CD4-positive, alpha-beta T cell treated with Interleukin-17A for 1 hour (primary cell): ENCODE results near the gene PTPRN2.

ENCODE experiments used
- DNase-seq: peaks from one replicate; pipeline ENCODE4 v3.0.0-alpha.2; 2020

Gene PTPRN2

DNA sequence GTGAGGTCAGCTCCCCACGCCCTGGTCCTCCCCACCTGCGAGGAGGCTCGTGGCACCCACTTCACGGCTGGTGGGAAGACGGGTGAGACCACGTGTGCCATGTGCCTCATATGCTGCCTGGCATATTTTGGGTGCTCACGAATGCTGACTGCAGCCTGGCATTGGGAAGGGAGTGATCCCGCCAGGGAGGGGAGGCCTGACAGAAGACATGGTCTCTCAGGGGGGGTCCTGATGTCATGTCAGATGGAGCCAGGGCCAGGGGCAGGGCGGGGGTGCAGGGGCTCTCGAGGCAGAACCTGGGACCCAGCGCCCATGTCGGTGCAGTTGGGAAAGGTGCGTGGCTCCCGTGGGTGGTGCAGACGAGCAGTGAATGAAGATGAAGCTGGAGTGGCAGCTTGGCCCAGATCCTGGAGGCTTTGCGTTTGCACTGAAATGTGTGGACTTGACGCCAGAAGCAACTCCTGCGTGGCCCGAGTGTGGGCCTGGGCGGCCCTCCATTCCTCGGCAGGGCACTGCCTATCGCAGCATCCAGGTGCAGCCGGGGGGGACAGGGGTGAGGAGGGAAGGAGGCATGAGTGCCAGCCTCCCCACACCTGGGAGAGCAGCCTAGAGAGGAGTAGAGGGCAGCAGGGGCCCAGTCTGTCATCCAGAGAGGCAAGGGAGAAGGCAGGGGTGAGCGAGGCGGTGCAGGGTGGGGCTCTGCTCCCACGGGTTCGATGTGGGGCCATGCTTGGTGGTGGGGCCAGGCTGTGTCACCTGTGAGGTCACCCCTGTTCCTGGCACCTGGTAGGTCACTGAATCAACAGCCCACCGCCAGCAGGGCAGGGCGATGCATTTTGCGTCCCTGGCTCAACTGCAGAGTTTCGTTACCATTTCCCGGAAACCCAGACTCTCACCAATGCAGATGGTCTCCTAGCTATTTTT lies 865.2 kb downstream of the PTPRN2 start:
- no peak for DNase-seq

DNA sequence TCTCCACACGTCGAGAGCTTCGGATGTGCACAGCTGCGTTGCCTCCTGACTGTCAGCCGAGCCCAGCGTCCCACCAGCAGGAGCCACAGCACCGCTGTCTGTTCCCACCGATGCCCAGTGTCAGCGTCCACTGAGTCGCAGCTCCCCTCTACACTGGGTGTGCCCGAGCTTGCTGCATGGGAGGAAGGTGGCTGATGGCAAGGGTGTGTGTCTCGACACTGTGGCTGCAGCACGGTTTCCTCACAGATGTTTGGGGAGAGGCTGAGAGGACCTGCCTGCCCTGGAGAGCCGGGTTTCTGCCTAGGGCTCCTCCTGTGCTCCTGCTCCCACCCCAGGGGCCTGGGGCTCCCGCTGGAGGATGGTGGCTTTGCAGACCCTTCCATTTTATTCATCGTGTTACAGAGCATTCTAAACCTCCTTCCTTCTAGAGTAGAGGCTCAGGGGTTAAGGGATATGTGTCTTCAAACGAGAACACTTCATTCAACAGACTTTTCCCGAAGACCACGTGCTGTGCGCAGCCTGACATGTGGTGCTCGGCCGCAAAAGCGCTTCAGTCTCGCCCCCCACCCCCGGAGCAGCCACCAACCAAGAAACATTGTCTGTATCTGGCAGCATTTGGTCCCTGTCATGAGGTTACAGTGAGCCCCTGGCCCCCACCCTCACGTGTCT lies 866.0 kb downstream of the PTPRN2 start:
- no peak for DNase-seq

DNA sequence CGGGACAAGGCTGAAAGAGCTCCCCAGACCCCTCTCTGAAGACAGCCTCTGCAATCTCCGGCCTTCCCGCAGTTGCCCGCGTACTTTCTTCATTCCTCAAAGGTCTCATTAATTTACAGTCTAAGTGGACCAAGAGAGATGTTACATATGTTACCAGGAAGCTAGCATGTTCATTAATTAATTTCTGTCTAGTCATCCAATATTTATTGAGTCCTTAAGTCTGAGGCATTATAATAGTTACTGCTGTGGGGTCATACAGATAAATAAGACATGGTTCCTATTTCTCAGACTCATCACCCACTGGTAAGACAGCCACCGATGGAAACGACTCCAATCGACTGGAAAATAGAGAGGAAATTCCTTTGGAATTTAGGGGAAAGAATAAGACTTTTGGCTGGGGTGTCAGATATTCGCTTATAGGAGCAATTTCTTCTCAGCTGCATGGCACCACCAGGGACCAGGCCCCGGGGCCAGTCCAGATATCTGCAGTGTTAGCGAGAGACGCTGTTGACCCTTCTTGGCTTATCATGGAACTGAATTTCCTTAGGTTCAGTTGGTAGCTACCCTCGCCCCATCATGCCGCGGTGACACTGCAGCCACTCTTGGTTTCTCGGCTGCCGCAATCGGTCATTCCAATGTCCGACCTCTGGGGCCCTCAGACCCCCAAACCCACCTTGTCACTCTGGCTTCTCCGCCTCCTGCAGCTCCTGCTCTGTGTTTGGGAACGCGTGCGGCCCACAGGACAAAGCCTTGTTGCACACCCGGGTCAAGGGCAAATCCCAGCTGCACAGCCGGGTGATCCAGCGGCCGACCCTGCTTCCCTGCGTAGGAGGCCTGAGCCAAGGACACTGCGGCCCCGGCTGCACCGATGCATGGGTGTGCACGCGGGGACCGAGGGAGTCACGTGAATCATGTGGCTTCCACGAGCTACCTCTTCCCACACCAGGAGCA lies 867.6 kb downstream of the PTPRN2 start:
- no peak for DNase-seq

DNA sequence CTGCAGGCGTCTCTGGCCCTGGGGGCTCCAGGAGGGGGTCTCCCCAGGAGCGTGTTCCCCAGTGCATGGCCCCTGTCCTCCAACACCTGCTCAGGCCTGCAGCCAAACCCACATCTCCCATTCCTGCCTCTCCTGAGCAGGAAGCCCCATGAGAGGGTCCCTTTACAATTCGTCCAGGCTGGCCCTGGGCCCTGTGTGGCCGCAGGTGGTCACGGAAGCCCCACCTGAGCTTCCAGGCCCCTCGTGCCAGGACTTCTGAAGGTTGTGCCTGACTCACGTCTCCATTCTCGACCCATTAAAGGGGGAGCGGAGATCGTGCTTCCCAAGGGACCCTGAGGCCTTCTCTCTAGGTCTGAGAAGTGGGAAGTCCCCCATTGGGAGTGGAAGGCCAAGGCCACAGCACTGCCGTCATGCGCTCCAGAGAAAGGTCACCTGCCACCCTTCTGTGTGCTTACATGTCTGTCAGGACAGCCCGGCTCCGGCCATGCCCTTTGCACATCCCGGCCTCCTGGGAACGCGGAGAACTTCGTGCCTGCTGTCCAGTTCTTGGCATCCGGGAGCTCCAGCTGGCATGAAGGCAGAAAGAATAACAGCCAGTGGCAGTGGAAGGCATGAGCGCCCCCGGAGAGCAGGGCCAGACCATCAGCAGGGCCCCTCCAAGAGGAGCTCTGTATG lies 868.5 kb downstream of the PTPRN2 start:
- no peak for DNase-seq

DNA sequence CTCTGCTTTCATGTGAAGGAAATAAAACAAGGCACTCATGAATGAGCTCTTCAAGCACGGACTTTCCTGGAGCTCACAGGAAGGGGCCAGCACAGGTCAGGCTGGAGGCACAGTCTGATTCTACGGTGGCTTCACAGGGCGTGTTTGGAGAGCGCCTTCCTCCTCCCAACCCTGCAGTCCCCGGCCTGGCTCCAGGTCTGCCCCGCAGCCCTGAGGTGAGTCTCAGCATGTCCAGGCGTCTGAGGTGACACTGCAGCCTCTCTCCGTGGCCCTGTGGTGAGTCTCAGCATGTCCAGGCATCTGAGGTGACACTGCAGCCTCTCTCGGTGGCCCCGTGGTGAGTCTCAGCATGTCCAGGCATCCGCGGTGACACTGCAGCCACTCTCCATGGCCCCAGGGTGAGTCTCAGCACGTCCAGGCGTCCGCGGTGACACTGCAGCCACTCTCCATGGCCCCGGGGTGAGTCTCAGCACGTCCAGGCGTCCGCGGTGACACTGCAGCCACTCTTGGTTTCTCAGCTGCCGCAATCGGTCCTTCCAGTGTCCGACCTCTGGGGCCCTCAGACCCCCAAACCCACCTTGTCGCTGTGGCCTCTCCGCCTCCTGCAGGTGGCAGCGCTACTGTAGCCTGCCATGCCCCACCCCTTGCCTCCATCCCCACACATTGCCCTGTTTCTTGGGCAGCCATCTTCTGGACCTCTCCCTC lies 869.2 kb downstream of the PTPRN2 start:
- no peak for DNase-seq

DNA sequence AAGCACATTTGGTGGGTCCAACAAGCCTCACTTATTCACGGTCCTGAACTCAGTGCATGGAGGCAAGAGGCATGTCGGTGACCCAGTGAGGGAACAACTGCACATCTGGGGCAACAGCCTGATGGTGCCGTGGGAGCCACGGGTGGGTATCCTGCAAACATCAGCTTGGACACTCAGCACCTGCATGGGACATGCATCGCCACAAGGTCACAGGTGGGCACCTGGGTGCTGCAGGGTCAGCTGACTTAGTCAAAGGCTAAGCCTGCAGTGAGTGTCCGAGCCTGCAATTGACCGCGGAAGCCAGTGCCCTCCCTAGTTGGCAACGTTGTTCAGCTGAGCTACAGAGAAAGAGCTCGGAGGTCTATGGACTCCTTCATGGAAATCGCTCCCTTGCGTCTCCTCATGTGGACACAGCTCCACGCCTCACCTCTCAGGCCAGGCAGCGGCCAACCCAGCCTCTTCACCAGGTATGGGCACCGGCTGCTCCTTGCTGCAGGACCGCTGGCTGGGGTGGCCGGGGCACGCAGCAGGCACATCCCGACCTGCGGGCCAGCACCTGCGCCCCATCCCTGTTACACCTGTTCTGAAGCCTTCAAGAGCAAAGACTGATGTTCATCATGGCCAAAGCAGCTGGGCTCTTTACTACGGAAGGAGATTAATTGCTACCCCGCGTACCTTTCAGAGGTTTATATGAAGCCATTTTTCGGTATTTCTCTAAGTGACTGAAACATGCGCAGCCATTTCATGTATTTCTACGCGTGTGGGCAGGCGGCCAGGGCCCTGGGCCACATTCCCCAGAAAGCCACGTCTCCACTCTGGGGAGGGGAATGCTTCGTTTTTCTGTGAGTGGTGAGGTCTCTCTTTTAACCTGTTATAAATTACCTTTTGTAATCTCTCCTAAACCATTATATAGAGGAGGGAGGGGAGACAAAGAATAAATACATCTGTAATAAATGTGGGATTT lies 870.1 kb downstream of the PTPRN2 start:
- no peak for DNase-seq

DNA sequence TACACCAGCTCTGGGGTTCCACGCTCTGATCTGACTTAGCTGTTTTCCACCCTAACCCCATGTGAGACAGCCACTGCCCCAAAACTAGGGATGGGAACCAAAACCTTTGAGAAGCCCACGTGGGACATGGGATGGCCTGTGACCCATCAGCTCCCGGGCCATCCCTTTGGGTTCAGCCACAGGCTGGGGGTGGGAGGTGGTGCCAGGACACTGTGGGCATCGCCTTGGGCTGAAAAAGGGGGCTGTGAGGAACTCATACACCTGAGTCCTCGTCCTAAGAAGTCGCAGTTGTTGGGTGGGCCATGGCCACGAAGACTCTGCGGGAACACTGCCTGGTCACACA lies 871.7 kb downstream of the PTPRN2 start:
- DNase-seq: no peak

DNA sequence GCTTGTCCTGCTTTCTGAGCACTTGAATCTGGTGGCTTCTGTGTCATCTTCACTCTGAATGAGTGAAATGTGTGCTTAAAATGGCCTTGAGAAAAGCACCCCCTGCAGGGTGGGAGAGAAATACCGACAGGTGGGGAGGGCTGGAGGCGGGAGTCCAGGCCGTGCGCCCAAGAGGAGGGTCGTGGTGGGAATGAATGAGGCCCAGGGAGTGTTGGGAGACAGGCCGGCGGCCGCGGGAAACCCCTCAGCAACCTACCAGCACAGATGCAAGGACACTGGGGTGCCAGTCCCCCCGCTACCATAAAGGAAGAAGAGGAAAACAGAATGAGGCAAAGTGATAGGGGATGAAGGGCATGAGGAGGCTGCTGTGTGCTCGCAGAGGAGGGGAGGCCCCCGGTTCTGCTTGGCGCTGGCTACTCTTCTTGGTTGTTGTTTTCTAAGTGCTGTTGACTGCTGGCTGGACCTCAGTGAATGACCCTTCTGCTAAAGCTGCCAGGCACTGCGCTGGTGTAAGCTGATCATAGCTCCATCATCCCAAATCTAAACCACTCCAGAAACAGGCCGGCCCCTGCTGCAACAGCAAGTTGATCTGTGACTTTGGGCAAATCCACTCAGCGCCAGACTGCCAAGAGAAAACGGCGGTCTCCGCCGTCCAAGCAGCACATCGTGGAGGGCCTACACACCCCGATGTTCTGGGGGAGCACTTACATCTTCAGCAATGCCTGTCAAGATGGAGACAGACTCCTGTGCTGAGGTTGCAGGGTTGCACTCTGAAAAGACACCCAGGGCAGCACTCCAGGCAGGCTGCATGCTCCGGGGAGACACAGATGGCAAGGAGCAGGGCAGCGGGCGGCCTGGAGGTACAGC lies 872.3 kb downstream of the PTPRN2 start:
- DNase-seq: no peak

DNA sequence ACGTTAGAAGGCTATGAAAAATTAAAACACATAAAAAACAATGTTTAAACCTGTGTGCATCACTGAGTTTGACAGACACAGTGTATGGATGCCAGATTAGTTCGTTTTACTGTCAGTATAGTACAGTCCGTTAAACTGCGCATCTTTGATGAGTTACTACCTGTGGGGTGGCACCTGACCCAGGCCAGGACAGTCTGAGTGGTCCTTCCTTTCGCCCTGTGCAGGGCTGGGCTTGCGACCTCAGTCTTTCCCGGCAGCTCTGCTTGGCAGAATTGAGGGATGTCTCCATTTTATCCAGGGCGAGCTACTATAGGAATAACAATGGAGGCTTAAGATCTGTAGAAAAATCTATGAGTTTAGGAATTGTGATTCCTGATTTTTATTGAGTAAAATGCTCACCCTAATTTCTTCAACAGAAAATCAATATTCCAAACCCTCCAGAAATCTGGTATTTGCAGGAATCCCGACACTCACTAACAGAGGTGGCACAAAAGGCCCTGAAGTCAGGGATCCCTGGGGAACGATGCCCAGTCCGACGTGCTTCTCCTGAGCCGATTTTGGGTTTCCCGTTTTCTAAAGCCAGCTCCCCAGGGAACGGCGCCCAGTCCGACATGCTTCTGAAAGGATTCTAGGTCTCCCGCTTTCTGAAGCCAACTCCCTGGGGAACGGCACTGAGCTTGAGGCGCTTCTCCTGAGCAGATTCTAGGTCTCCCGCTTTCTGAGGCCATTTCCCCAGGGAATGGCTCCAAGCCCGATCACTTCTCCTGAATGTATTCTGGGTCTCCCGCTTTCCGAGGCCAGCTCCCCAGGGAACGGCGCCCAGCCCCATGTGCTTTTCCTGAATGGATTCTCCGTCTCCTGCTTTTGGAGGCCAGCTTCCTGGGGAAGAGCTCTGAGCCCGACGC lies 873.2 kb downstream of the PTPRN2 start:
- no peak for DNase-seq

DNA sequence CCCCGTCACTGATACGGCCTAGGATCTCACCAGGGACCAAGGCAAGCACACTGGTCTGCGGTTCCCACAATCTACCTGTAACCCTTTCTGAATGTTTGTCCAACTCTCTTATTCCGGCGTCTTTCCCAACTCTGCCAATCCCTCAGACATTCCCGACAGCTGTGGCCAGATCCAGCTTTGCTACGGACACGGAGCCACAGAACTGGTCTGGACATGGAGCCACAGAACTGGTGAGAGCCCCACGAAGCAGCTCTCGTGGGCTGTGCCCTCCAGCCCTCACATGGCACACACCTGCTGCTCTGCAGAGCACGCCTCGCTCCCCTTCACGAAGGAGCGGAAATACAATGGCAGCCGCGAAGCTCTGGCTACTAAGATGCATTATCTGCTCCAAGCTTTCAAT lies 874.0 kb downstream of the PTPRN2 start:
- DNase-seq: no peak

DNA sequence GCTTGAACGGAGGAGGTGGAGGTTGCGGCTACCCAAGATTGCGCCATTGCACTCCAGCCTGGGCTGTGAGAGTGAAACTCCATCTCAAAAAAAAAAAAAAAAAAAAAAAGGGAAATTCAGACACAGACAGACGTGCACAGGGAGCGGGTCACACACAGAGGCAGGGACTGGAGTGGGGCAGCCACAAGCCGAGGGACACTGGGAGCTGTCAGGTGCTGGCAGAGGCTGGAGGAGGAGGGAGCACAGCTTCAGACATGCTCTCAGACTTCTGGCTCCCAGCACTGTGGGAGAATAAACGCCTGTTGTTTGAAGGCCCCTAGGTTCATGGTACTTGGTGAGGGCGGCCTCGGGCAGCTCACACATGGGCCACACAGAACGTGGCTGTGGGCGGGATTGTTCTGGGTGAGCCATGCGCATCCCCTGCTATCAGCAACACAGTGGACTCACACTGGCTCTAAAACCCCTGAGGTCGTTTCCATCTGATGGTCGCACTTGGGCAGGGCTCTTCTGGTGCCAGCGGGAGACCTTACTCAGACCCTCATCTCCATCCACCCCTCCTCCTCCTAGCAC lies 874.9 kb downstream of the PTPRN2 start:
- DNase-seq: no peak

DNA sequence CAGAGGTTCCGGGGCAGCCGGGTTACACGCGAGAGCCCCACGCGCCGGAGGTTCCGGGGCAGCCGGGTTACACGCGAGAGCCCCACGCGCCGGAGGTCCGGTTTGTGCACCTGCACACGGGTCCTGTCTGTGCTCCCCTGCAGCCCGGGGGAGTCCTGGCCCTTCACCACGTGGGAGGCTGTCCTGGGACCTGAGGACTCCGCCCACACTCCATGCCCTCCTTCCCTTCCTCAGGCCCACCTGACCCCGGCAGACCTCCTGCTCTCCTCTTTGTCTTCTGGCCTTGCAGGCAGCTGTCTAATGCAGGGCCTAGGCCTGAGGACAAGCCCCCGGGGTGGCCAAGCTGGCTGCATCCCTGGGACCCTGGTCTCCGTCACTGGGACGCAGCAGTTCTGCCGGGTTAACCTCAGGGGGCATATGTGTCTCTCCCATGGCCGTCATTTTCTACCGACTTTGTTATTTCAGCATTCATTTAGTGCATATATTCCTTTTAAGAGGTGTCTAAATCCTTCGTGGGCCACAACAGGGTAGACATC lies 876.2 kb downstream of the PTPRN2 start:
- DNase-seq: no peak

DNA sequence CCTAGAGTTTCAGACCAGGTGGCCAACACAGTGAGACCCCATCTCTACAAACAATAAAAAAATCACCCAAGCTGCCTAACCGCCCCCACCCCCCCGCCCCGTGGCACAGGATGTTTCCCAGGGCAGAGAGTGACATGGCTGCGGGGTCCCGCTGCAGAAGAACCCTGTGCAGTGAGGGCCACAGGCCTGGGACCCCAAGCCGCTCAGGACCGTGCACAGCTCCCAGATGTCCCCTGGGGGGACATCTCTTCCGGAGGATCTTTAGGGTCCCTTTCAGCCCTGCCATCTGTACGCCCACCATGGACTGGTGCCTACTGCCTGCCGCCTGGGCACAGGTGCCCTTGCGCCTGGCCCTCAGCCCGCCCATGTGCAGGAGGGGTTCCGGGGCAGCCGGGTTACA lies 877.2 kb downstream of the PTPRN2 start:
- no peak for DNase-seq

DNA sequence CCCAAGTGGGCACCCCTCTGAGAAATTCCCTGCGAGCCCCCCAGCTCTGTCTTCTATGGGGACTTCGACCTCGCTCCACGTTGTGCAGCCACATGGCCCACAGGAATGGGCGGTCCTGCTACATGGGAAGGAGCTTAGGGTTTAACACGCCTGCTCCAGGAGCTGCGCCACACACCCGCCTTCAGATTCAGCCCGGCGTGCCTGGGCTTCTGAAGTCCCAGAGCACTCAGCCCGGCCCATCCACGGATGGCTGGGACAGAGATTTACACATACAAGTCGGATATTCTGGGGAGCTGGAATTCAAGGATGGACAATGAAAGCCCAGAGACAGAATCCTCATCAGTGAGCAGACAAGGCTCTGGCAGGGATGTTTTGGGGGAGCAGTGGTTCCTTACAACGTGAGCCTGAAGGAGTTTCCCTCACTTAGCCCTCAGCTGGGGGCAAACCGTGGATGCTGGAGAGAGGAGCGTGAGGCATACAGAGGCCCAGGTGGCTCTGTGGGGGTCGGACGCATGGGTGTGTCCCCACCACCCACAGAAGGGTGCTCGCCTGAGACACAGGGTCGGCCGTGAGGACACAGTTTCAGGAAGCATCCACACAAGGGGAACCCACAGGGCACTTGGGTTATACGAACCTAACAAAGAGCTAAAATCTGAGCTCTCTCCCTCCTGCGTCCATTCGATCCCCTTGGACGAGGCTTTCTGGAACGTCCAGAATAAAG lies 877.9 kb downstream of the PTPRN2 start:
- no peak for DNase-seq

DNA sequence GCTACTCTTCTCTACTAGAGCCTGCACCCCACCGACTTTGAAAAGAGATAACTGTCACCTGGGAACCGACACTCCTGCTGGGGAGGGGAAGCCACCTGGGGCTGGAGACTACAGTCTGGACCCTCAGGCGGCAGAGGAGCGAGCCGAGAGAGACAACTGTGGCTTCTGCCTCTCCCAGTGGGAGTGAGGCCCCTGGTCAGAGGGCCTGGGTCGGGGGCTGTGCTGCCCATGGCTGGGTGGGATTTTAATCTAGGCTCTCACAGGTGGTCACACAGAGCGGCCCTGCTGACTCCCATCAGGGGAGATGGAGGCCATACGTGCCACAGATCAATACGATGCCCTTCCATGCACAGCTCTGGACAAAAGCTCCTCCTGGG lies 878.7 kb downstream of the PTPRN2 start:
- DNase-seq: no peak

DNA sequence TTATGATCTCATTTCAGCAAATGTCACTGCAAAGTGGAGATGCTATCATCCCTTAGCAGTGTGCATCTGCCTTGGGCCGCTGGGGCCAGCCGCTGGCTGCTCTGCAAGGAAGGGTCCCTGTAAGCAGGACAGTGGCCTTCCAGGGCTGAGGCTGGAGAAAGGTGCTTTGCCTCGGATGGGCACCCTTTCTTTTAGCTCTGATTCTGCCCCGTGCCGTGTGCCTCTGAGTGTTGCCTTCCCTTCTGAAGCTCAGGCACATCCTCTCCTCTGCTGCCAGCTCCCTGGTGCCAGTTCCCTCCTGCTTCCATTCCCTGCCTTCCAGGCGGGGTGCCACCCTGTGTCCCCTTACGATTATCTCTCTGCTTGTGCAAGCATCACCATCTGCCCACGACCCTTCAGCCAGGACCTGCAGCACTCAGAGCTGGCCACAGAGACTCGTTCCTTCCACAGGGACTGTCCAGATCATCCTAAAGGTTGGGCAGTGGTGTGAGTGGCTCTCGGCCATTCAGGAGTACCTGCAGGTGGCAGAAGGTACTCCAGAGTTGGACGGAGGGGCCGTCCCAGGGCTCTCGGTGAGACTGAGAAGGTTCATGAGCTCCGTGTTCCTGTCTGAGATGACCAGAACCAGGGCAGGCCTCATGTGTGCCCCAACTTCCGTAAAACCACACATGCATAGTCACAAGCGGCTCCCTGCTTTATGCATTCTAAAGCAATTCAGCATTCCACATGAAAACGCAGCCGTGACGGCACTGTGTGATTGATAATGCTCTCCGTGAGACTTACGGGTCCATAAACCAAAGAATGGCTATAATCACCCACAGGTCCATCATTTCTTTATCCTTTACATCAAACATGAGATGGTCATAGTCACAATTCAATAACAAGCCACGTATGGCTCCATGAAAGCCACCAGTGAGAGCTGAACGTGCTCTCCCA lies 879.4 kb downstream of the PTPRN2 start:
- no peak for DNase-seq
